NOMO-1 treated with dmso at 0.1 percent for 144 hours (cell line): ENCODE data around the gene SF3A1.

Source experiments
- DNase-seq: peaks from one replicate; lab custom pipeline; 2025; ENCODE audit not compliant: unreplicated experiment; lab: John Stamatoyannopoulos, UW

Gene SF3A1

DNA sequence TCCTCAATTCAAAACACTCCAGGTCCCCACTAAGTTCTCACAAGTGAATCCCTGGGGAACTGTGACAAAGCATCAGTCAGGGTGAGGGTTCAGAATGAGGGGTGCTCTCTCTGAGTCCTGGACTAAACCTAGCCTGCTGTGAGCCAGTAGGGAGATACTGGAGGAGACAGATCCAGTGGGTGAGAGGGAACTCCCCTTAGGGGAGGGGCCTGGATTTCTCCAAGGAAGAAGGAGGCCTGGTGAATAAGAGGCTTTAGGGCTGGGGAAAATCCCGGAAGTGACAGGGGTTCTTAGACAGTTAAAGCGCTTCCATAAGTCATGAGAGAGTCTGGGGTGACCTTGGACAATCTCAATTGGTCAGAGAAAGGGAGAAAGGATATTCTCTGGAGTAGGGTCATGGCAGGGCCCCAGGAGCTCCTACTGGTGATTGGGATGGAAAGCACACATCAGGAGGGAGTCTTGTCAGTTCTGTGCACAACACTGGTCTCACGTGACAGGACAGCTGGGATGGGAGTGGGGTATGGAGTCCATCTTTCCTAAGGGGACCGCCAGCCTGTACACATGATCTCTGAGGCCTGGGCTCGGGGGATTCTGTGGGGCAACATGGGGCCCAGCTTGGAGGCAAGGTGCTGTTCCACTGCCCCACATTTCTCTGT is 31.5 kb downstream of the SF3A1 start:
- no peak for DNase-seq

DNA sequence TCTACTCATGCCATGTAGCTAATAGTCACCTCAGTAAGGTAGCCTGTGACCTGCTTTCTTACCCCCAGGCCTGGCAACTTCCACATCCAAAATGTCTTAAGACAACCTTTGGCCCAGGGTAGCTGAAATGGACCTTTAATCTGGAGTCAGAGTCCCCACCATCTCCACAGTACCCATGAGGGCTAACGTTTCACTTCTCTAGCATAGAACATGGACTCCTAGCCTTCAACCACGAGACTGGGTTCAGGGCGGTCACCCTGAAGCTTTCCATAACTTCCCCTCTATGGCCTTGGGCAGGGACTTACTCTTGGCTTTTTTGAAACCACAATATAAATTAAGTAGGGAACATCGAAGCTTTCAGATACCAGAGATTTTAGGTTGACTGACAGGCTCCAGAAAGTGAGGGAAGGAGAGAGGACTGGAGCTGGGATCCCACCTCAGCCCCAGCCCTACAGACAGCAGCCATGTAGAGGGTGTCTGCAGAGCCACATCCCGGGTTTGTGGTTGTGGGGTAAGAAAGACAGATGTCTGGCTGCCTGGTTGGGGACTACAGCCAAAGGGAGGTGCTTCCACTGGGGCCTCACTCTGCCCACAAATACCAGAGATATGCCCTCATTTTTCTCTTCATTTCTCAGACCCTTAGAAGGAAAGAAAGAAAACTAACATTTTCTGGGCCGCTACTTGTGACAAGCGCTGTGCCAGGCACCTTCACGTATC is 32.5 kb downstream of the SF3A1 start:
- no peak for DNase-seq

DNA sequence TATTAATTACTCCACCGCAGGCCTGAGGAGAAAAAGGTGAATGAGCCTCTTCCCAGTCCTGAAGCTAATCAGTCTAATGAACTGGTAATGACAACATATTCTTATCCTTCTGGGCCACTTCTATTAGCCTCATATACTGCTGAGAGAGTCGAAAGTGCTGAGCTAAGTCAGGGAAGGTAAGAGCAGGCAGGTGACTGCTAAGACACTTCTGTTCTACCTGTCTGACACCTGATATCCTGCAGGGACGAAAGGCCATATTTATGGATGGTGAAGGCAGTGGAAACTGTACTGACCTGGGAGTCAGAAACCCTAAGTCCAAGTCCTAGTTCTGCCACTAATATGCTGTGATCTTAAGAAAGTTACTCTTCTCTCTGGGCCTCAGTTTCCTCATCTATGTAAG is 33.4 kb downstream of the SF3A1 start:
- no peak for DNase-seq

DNA sequence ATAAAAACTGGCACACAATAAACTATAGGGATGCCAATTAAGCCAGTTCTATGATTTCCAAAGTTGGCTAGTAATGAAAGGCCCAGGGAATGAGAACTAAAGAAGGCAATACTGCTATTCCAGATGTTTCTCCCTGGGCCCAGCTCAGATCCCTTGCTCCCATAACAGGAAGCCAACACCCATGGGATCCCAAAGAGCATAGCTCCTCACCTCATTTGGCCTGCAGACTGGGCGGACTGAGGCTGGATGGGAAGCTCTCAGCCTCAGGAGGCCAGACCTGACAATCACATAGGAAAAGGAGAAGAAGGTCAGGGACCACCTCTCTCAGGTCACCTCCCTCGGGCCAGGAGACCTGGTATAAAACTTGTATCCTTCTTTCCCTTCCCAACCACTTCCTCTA is 35.2 kb downstream of the SF3A1 start:
- no peak for DNase-seq

DNA sequence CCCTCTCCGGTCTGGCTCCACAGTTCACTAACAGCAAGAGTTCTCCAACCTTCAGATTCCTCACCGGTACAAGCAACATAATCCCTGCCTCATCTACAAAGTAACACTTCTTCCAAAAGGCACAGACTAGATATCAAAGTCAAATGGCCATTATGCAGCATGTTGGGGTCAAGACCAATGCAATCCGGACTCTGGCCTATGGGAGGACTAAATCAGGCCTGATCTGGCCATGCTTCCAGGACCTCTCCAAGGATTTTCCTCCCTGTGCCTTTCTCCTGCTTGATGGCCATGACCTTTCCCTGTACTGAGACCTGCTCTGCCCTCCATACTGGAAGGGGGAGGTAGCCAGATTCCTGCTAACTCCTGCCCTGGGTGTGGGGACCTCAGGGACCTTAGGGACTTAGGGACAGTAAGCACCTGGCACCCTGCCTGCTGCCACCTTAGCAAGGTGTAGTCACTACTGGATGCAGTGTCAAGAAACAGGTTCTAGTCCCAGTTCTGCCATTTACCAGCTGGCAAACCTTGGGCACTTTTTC is 36.6 kb downstream of the SF3A1 start:
- DNase-seq = no peak

DNA sequence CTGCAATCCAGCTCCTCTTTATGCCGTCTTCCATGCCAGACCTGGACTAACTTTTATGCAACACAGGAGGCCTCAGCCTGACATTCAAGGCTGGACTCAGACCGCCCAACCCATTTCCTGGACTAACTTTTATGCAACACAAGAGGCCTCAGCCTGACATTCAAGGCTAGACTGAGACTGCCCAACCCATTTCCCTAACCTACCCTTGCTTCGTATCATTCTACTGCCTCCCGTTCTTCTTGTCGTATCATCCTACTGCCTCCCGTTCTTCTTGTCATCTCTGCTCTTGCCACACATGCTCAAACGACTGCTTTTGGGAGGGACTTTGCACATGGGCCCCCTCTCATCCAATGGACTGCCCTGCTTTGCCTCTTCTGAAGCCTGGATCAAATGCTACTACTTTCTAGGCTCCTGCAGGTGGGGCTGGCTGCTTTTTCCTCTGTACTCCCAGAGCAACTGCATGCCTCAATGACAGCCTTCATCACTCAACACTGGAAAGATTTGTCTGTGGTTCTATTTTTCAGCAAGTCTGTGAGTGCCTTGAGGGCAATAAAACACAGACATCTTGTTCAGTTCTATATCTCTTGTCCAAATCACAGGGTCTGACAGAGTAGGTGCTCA is 37.8 kb downstream of the SF3A1 start:
- no peak for DNase-seq

DNA sequence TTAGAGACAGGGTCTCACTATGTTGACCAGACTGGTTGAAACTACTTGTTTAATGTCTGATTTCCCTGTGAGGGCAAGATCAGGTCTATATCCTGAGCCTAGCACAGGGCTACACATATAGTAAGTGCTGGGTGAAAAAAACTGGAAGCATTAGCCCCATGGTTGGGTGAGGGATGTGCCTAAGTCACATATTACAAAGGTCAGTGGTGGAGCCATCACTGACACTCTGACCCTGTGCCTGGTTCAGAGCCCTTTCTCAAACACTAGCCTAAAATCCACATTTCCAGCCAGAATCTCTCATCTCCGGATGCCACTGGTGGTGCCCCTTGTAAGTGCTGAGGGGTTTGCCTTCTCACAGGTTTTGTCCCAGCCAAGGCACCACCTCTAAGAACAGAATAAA is 38.9 kb downstream of the SF3A1 start:
- DNase-seq = no peak

DNA sequence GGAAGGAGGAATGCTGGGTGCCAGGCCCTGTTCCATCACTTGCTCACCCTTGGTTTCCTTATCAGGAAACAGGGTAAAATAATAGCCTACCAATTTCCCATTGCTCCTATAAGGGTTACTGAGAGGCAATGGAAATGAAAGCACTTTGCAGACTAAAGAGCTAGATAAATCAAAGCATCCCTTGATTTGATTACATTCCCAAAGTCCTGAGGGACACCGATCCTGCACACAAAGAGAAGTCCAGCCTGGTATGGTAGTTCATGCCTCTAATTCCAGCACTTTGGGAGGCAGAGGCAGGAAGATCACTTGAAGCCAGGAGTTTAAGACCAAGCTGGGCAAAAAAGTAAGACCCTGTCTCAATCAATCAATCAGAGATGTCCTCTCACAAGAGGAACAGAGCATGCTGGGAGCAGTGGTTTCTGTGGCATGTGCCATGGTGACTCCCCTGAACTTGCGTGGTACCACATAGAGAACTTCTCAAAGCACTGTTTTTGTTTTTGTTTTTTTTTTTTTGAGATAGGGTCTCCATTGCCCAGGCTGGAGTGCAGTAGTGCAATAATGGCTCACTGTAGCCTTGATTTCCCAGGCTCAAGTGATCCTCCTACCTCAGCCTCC is 40.6 kb downstream of the SF3A1 start:
- DNase-seq = no peak

DNA sequence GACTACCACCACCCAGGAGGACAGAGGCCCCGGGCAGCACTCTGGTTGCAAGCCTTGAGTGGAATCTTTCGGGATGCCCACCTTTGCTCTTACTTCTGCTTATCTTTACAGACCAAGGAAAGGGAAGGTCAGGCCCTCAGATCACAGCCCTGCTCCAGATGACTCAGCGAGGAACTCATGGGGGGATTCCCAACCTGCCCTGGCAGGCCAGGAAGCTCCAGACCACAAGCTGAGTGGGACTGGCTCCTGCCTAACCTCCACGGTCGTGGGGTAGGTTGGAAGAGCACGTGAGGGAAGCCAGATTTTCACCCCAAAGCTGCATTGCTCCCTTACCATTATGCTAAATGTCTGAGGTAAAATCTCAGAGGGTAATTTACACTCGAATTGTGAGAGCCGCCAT is 41.8 kb downstream of the SF3A1 start:
- no peak for DNase-seq

DNA sequence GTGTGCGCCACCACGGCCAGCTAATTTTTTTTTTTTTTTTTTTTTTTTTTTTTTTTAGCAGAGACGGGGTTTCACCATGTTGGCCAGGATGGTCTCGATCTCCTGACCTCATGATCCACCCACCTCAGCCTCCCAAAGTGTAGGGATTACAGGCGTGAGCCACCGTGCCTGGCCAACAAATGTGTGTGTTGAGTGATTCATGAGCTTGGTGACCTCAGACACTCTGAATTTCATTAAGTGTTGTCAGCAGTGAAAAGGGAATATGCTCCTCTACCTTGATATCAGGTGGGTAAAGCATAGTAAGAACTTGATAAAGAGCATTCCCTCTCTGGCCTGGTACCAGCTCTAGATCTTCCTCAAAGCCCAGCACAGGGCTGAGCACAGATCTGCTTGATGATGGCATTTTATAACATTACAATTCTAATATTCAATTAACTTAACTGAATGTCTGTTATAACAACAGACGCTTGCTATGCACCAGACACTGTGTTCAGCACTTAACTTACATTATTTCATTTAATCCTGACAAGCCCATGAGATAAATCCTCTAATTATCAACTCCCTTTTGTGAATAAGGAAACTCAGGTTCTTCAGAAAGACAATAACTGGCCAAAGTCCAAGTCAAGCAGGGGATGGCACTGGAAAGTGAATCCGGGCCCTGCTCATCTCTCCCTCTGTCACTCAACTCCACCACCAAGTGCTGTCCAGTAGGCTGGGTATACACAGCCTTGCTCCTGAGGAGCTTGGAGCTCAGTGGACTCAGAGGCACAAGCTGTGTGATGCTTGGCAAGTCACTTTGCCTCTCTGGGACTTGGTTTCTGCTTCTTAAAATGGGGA is 42.9 kb downstream of the SF3A1 start:
- DNase-seq = no peak

DNA sequence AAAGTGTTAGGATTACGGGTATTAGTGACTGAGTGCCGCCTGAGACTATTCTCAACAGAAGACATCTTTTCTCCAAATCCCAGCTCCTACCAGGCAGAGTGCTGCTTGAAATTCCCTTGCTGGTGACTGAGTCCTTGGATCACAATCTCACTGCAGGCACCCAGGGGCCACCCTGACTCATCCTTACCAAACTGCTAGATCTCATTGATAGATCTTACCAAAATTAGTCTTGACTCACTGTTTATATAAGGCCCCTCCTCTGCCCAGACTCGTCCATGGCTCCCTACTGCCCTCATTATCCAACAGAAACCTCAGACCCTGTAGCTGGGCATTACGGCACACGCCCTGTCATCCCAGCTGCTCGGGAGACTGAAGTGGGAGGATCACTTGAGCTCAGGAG is 44.6 kb downstream of the SF3A1 start:
- no peak for DNase-seq

DNA sequence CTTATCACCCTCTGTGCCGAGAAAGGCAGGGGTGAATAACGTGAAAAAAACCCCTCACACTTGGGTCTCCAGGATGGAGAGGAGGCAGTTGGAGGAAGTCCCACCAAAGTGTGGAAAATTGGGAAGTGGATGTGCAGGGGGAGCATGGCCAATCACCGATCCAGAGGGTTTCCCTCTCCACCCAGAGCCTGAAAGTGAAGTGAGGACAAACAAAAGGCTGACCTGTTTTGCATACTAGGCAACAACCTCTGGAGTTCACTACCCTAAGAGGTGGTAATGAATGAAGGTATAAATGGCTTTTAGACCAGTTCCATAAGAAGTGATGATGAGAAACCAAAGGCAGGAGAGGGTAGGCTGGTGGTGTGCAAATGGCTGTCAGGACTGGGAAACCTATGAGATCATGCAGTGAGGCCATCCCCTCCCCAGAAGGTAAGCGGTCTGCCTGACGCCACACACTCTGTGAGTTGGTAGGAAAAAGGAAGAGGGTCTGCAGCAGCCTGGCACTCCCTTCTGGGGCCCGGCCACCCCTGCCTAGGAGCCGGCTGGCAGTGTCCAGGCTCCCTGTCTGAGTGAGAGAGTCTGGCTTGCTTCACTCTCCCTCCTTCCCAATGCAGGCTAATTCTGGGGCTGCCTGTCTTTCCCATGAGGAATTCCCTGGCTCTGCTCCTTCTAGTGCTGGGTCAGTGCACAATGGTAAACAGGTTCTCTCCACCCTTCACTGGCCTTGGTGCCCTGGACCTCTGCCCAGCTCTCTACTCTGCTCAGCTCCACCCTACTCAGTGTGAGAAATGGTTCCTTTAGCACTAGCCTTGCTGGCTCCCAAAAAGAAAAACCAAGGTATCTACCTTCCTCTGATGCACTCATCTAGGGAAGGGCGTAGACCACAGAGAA is 45.6 kb downstream of the SF3A1 start:
- DNase-seq = no peak

DNA sequence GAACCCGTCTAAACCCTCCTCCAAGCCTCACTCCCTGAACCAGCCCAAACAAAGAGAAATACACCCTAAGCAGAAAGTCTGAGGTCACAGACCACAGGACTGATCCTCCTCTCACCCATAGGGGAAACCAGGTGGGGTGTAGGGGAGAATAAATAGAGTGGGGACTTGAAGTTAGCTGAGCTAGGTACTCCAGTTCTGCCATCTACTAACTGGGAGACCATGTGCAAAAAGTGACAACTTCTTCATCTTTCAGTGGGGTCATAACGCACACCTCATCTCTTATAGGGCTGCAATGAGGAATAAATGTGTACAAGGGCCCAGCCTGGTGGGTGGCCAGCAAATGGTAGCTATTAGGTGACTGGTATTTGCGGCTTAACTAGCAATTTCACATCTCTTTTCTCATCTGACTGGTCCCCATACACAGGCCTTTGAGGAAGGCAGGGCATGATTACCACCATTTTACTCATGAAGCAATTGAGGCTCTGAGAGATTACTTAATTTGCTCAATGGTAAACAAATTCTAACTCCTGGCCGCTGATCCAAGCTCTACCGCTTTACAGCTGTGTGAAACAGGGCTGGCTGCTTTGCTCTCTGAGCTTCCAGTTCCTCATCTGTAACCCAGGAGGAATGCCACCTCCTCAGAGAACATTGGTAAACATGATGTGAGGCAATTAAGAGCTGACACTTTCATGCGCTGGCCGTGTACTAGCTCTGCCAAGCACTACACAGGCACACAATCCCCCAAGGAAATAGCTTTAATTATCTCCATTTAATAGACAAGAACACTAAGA is 46.5 kb downstream of the SF3A1 start:
- DNase-seq = peak; percentile 70

DNA sequence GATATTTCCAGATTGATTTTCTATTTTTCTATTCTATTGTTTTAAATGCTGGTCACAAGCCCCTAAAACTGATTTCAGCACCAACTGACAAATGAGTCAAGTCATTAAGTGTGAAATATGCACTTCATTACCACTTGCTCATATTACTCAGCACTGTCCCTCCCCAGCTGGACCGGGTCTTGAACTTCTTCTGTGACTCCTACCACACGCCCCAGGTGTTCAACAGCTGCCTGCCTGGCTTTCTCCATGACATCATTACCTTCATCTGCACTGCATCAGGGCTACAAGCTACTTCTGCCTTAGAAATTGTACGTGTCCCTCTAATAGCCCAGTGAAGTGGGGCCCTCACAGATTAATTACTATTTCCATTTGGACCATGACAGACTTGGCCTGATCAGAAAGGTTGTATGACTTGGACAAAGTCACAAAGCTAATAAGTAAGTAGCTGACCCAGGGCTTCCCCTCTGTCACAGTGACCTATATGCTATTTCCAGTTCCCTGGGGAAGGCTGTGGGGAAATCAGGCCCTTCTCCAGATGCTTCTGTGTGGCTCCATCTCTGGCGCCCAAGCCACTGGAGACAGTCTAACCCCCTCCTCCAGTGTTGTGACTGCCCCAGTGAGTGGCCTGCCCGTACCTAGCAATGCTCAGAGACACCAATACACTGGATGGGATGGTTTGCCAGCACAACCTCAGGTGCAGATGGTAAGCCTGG is 48.0 kb downstream of the SF3A1 start:
- DNase-seq = no peak

DNA sequence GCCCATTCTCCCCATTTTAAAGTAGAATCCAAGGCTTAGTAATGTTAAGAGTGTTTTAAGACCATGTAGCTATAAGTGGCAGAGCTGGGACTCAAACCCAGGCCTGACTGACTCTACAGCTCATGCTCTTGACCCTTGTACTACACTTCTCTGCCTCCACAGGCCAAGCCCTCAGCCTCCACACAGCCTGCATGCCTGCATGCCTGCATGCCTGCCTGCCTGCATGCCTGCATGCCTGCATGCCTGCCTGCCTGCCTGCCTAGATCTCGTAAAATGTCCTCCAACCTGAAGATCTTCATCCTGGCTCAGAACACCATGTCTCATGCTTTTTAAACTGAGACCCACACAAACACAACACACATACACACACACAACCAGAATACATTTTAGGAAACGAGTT is 48.6 kb downstream of the SF3A1 start:
- no peak for DNase-seq

DNA sequence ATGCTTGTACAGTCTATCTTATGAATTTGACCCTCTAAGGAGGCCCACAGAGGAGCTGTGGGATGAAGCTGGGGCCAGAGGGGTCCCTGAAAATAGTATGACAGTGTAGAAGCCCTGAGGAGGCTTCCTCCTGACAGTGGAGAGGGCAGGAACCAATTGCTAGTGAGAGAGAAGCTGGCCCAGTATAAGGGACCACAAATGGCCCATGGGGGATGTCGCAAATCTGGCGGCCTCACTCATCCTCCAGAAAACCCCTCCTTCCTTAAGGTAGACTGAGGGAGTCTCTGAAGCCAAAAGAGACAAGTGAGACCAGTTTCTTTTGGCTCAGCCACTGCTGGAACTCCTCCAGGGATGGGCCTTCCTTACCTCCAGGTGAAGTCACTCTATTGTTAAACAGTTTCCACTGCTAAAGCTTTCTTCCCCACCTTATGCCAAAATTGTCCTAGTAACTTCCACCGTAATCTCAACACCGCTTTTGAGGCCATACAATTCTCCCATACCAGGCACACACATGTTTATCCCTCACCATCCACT is 49.6 kb downstream of the SF3A1 start:
- no peak for DNase-seq

DNA sequence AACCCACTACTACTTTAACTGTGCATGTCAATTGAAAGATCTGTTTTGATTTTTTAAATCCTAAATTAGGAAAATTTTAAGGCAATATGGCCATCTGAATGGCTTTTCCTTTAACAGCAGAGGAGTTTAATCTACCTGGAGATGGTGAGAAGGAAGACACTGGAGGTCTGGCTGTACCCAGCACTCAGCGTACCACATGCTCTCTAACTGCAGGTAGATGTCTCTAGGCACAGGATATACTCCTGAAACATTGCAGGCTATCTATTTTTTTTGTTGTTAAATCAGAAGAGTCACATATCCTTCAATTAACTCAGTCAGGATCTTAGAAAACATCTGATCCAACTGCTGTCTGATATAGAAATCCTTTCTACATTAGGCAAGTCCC is 50.1 kb downstream of the SF3A1 start:
- no peak for DNase-seq

DNA sequence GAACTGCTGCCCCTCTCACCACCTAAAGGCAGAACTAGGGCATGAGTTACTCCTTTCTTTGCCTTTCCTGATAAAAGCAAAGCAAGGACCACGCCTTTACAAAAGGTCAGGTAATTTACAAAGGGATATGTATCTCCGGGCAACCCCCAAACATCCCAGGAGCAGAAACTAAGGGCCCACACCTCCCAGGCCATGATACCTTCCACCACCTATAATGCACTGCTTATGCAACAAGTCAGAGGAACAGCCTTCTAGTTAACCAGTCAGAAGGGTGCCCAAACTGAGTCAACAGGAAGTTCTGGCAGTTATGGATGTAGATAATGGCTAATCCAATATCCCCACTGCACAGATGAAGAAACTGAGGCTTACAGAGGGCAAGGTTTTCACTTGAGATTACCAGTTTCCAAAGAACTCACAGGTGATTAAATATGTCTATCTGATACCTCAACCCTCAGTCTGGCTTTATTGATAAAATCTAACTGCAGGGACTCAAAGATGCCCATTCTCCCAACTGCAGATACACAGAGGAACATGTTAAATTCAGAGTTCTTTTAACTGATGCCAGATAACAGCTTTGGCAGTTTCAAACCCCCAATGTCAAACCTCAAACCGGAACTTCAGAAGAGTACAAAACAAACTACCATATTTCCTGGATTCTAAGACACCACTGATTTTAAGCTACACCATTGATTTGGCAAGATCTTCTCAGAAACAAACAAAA is 50.6 kb downstream of the SF3A1 start:
- no peak for DNase-seq
